Stimulated activated memory B cell treated with anti-CD40 and anti-IgM and Interleukin-4, amounts not matched to agents 10 μg/mL and 1 μg/mL and 100 μg/mL, for 72 hours (primary cell): Measurements from ENCODE around the gene DIPK1A.
A peak's percentile ranks its signal among the peaks of the same experiment; 100 is the strongest.

ENCODE experiments used
- ATAC-seq: fragments of 150-1000 bp; cut with Tn5 transposase; 2 replicates; pipeline ENCODE4 v1.10.0; 2021
- H3K27ac Mint-ChIP-seq: one replicate; pipeline ENCODE4 v1.8.0; 2022; ENCODE audit warnings: mild to moderate bottlenecking, mixed read lengths
- H3K27me3 Mint-ChIP-seq: one replicate; pipeline ENCODE4 v1.8.0; 2022; ENCODE audit warnings: mixed read lengths
- H3K36me3 Mint-ChIP-seq: one replicate; pipeline ENCODE4 v1.8.0; 2022; ENCODE audit warnings: mixed read lengths
- H3K4me1 Mint-ChIP-seq: one replicate; pipeline ENCODE4 v1.8.0; 2022; ENCODE audit warnings: mixed read lengths
- H3K4me3 Mint-ChIP-seq: one replicate; pipeline ENCODE4 v1.8.0; 2022; ENCODE audit warnings: mild to moderate bottlenecking, moderate library complexity, mixed read lengths
- H3K9me3 Mint-ChIP-seq: one replicate; pipeline ENCODE4 v1.8.0; 2022; ENCODE audit warnings: mixed read lengths

Gene DIPK1A

DNA sequence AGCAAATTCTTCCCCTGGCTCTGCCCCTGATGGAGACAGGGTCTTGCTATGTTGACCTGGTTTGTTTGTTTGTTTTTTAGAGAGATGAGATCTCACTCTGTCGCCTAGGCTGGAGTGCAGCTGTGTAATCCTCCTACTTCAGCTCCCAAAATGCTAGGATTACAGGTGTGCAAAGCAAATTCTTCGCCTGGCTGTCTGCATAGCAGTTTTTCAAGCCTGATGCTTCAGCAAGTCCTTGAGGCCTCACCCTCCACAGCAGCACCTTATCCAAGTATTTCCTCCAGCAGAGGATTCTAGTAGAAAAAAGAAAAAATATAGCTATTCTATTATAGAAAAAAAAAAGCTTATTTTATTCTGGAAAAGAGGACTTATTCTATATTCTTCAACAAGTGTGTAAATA is 144.5 kb downstream of the DIPK1A start:
- H3K27me3 Mint-ChIP-seq = no peaks in the 10 kb centered on the region
- no peaks in the 10 kb centered on the region for H3K36me3 Mint-ChIP-seq
- no peak overlapping the region for H3K4me3 Mint-ChIP-seq
- no peak for ATAC-seq
- no peak overlapping the region for H3K27ac Mint-ChIP-seq
- H3K4me1 Mint-ChIP-seq = peaks cover 5% of the 10 kb centered on the region
- no peaks in the 10 kb centered on the region for H3K9me3 Mint-ChIP-seq

DNA sequence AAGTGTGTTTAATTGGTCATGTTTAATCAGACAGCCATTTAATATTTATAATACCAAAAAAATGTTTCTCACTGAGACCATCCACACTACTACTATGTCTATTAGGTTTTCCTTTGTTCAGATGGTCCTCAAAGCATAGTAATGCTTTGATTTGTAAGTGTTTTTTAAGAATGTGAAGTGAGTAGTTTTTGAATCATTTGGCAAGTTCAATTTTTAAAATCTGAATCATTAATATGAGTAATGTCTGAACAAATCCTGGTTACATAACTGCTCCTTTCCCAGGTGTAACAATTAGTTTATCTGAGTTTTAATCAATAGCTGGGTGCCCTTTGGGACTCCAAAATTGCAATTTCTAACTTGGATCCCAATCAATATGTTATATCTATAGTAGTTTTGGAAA is 152.9 kb downstream of the DIPK1A start:
- Mint-ChIP-seq H3K9me3 (peaks cover 9% of the 10 kb centered on the region), H3K36me3 (no peaks in the 10 kb centered on the region), H3K4me3 (no peak overlapping the region), H3K4me1 (no peaks in the 10 kb centered on the region), H3K27me3 (peaks cover 11% of the 10 kb centered on the region), H3K27ac (no peak overlapping the region)
- ATAC-seq = no peak

DNA sequence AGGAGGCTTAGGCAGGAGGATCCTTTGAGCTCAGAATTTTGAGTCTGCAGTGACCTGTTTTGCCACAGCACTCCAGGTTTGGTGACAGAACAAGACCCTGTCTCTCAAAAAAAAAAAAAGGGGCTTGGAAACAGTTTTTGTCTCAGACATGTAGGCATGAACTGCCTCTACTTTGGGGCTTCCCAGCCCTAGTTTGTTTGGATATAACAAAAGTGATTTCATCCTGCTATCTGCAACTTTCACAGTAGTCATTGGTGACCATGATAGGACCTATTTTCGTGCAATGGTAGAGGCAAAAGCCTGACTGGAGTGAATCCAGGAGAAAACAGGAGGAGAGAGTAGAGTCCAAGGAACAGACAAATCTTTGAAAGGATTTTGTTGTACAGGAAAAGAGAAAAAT is 156.0 kb downstream of the DIPK1A start:
- Mint-ChIP-seq H3K4me1 (peaks cover 6% of the 10 kb centered on the region), H3K4me3 (no peak overlapping the region), H3K27ac (no peak overlapping the region), H3K27me3 (no peaks in the 10 kb centered on the region), H3K9me3 (peaks cover 9% of the 10 kb centered on the region), H3K36me3 (no peaks in the 10 kb centered on the region)
- ATAC-seq = no peak

DNA sequence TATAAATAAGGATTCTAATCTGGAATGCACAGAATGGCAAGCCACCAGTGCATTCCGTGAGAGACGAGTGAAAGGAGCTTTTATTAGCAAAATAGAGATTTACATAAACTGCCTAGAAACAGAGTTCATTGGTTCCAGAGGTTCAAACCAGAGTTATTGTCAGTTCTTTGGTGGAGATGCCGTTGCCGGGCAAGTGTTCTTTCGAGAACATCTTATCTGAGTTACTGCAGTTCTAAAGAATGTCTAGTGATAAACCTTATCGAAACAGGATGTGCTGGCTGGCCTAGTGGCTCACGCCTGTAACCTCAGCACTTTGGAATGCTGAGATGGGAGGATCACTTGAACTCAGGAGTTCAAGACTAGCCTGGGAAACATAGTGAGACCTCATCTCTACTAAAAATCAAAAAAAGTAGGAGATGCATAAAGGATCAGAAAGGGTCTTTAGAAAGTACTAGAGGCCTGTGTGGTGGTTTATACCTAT is 156.5 kb downstream of the DIPK1A start:
- no peaks in the 10 kb centered on the region for H3K27me3 Mint-ChIP-seq
- peaks cover 6% of the 10 kb centered on the region for H3K4me1 Mint-ChIP-seq
- no peak overlapping the region for H3K4me3 Mint-ChIP-seq
- H3K27ac Mint-ChIP-seq = no peak overlapping the region
- H3K36me3 Mint-ChIP-seq = no peaks in the 10 kb centered on the region
- peaks cover 9% of the 10 kb centered on the region for H3K9me3 Mint-ChIP-seq
- ATAC-seq = peak; percentile 77

DNA sequence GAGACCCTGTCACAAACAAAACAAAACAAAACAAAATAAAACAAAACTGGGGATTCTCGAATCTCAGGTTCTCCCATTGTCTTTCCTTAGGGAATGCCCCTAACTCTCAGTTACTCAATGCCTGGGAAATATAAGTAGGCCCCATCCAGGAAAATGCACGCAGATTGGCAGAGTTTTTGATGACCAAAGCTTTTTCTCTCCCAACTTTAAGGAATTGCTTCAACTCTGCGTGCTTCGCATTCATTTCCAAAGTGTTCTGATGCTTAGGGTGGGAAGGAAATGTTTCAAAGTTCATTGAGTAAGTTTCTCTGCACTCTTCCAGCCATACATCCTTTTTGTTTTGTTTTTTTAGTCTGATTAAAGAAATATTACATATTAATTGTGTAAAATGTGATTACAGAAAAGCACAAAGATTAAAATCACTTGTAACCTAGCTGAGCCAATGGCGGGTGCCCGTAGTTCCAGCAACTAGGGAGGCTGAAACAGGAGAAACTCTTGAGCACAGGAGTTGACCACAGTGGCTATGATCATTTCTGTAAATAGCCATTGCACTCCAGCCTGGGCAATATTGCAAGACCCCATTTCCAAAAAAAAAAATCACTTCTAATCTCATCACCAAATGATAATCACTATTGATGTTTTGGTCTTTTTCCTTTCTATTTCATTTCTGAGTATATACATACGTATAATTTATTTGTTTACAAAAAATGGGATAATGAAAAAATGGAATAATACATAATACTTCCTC is 157.9 kb downstream of the DIPK1A start:
- Mint-ChIP-seq H3K4me1 (peaks cover 6% of the 10 kb centered on the region), H3K27me3 (no peaks in the 10 kb centered on the region), H3K36me3 (no peaks in the 10 kb centered on the region), H3K9me3 (peaks cover 9% of the 10 kb centered on the region), H3K4me3 (no peak overlapping the region), H3K27ac (no peak overlapping the region)
- no peak for ATAC-seq

DNA sequence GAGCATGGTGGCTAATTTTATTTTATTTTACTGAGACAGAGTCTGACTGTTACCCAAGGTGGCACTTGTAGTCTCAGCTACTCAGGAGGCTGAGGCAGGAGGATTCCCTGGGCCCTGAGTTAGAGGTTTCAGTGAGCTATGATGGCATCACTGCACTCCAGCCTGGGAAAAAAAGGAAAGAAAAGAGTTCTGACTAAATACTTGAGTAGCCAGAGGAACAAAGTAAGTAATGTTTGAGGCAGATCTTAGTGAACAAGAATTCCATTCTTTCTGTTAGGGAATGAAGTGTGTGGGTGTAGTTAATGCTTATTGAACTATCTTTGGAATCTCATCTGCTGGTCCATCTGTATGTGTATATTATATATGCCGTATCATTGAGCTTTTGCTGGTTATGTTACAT is 163.3 kb downstream of the DIPK1A start:
- no peaks in the 10 kb centered on the region for H3K9me3 Mint-ChIP-seq
- no peaks in the 10 kb centered on the region for H3K36me3 Mint-ChIP-seq
- ATAC-seq = no peak
- H3K4me3 Mint-ChIP-seq = no peak overlapping the region
- peaks cover 6% of the 10 kb centered on the region for H3K4me1 Mint-ChIP-seq
- no peak overlapping the region for H3K27ac Mint-ChIP-seq
- H3K27me3 Mint-ChIP-seq = no peaks in the 10 kb centered on the region

DNA sequence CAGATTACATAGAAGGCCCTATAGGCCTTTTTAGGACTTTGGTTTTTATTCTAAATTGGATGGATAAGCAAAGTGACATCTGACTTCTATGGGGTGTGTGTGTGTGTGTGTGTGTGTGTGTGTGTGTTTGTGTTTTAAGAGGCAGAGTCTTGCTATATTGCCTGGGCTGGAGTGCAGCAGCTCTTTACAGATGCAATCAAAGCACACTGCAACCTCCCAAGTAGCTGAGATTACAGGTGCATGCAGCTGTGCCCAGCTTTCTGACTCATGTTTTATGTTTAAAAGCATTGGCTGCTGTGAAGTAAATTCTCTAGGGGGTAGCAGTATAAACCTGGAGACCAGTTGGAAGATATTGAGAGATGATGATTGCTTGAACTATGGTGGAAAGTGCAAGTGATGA is 164.0 kb downstream of the DIPK1A start:
- Mint-ChIP-seq H3K4me1 (peaks cover 5% of the 10 kb centered on the region), H3K9me3 (no peaks in the 10 kb centered on the region), H3K27me3 (no peaks in the 10 kb centered on the region), H3K36me3 (no peaks in the 10 kb centered on the region), H3K27ac (no peak overlapping the region), H3K4me3 (no peak overlapping the region)
- no peak for ATAC-seq

DNA sequence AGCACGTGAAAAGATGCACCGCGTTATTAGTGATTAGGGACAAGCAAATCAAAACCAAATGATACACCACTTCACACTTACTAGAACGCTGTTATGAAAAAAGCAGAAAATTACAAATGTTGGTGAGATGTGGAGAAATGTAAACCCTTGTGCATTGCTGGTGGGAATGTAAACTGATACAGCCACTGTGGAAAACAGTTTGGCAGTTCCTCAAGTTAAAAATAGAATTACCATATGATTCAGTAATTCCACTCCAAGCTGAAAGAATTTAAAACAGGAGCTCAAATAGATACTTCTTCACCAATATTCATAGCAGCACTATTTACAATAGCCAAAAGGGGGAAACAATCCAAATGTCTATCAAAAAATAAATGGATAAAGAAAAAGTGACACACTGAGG is 166.1 kb downstream of the DIPK1A start:
- H3K4me3 Mint-ChIP-seq = no peak overlapping the region
- H3K36me3 Mint-ChIP-seq = no peaks in the 10 kb centered on the region
- ATAC-seq = no peak
- H3K27ac Mint-ChIP-seq = no peak overlapping the region
- H3K4me1 Mint-ChIP-seq = no peaks in the 10 kb centered on the region
- H3K9me3 Mint-ChIP-seq = no peaks in the 10 kb centered on the region
- no peaks in the 10 kb centered on the region for H3K27me3 Mint-ChIP-seq

DNA sequence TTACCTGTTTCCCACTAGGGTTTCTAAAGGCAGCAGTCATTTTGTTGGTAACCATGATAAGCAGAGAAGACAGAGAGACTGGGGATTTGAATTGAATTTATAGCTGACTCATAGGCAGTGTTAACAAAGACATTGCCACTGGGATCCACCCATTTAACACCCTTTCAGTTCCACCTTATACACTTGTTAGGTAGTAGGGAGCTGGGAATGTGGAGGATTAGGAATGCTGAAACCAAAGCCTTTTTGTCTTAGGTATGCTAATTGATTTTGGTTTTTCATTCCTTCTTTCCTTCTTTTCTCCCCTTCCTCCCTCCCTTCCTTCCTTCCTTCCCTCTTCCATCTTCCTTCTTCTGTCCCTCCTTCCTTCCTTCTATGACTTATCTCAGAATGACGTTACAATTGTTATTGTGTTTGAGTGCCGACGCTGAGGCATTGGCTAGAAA is 168.9 kb downstream of the DIPK1A start:
- H3K9me3 Mint-ChIP-seq = no peaks in the 10 kb centered on the region
- no peaks in the 10 kb centered on the region for H3K36me3 Mint-ChIP-seq
- no peaks in the 10 kb centered on the region for H3K27me3 Mint-ChIP-seq
- ATAC-seq = no peak
- H3K4me1 Mint-ChIP-seq = no peaks in the 10 kb centered on the region
- H3K27ac Mint-ChIP-seq = no peak overlapping the region
- H3K4me3 Mint-ChIP-seq = no peak overlapping the region
